GM21367 (cell line): ENCODE results near the gene SECISBP2.
A peak's percentile ranks its signal among the peaks of the same experiment; 100 is the strongest.
"Not testable (repeated sequence)": the region's sequence is repeated elsewhere in the genome, so short reads cannot be mapped to it uniquely, and the experiment has no call there.

ENCODE experiments used
- ATAC-seq: cut with Tn5 transposase; IDR thresholded peaks from one replicate; pipeline ENCODE4 v1.9.1; 2021; ENCODE audit not compliant: unreplicated experiment

Gene SECISBP2

DNA sequence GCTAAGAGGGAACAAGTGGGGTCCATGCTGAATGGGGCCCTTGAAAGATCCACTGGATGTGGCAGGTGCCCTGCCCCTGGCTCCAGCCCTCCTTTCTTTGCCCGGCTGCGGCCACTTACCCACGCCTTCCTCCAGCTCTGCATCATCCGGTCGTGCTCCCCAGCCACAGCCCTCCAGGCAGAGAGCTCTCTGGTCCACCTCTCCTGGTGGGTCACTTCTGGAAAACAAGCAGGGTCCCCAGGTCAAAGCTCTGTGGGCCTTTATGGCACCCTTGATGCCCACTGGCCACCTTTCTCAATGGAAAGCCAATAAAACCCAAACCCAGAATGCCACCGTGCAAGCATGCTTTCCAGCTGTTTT is 45.0 kb downstream of the SECISBP2 start:
- ATAC-seq: no peak

DNA sequence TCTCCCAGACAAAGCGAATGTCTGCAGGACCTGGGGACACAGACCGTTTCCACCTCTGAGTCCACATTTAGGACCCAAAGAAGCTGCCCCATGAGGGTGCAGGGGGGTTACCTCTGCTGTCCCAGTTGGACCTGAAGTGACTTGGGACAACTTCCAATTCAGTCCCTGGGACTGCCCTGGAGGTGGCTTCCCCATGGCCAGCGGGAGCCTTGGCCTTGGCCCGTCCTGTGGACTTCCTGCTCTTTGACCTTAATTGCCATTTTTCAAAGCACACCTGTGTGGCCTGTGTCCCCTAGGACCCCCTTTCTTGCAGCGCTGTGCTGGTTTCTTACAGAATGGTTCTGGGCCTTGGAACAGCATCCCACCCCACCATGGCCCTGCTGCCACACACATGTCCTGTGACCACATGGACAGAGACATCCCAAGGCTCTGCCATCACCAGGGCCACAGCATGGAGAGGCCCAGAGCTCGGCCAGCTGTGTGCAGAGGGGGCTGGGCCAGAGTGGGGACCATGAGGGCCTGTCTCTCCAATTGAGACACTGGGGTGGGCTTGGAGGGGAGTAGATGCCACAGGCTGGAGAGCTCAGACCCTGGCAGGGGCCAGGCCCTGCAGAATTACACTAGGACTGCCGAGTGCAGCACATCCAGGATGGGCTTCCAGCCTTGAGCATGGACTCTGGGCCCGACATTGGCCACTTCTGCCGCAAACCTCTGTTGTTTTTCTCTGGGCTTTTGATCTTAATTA is 45.8 kb downstream of the SECISBP2 start:
- ATAC-seq: no peak

DNA sequence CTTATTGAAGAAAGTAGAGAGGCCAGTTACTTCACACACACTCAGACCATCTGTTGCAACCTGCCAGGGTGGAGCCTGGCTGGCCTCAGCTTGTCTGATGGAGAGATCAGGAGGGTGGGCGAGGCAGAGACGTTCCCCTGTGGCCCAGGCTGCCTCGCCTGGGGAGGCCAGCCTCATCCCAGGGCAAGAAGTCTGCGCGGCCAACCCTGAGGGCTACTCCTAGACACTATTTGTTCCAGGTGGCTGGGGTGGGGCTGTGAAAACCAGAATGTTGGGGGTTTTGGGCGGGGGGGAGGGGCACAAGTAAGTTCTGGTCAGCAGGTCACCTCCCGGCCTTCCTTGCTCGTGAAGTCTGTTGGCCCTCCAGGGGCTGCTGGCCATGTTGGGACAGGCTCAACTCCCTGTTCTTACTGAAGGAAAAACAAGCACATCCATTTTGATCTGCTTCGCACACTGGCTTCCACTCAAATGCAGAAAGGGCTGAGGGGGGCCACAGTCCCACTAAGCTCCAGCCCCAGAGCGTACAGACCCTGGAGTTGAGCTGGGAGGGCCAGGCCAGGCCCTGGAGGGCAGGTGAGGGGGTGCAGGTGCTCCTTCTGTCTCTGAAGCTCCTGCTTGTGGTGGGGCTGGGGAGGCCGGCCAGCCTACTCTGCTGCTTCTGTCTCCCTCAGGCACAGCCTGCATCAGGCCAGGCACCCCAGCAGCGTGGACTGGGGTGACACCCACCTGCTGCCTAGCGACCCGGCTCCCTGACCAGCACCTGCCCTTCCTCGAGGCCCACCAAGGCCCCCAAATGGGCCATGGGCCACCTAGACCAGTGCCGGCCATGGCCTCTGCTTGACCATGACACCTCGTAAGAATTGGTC is 46.6 kb downstream of the SECISBP2 start:
- no peak for ATAC-seq

DNA sequence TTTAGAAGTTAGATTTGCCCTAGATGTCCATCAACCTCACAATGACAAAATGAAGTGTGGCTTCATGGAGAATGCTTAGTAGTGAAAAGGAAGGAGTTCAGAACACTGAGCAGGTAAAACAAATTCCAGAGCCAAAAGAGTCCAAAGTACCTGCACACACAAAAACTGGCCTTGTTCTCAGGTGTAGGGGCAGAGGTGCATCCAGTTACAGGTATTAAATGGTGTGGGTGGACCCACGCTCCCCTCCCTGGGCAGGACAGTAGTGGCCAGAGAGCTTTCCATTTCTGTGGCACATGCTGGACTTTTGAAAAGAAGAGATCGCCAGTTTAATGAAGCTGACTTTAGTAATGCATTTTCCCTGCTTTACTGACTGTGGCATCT is 47.2 kb downstream of the SECISBP2 start:
- ATAC-seq: no peak

DNA sequence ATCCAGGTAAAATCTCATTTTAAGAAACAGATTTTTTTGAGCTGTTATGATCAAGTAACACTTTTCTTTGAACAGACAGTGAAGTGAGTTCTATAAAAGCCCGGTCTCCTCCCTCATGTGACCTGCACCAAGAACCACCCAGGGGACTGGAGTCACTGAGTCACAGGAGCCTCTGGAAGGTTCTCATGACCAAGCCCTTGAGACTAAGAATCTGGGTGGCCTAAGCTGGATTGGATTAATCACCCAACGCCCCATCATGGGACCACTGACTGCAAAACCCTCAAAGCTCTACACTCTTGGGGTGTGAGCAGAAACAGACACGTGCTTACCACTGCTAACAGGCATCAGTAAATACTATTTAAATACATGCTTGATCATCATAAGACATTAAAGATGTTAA is 48.4 kb downstream of the SECISBP2 start:
- ATAC-seq: no peak

DNA sequence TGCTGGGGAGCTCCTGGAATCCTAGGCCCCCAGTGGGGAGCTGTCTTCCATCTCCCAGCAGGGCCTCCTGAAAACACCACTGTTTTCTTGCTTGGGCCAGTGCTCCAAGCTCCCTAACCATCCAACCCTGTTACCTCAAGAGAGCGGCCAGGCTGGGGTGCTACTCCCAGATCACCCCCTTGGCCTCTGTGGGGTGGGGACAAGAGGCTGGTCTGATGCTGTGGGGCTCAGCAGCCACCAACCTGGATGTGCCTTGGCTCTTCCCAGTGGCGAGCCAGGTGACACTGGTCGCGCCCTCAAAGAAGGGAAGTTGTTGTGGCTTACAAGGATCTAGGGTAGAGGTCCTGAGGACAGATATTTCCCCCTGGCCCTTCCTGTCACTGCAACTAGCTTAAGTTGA is 49.0 kb downstream of the SECISBP2 start:
- no peak for ATAC-seq

DNA sequence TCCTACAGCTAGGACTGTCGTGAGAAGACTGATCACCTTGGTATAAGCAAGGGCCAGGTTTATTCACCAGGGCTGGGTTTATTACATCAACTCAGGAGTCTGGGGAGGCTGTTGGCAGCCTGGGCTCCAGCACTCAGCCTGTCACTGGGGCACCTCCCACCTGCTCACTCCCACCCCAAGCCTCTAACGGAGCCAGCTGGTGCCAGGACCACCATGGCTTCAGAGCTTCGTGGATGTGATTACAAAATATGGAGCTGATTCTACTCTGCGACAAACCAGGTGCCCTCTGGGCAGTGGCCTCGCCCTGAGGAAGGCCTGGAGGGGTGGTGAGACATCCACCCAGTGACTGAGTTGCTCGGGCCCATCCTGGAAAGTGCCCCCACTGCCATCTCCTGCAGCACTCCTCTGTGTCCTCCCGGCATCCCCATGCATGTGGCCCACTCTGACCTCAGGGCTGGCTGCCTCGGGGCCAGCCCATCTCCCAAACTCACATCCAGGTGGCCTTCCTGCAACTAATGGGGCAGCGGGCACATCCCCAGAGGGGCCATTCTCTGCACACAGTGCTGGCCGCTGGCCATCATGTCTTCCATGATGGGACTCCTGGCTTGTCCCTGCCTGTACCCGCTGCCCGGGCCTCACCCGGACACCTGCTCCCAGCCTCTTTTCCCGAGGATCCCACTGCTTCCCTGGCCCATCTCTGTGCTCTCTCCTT is 49.6 kb downstream of the SECISBP2 start:
- no peak for ATAC-seq

DNA sequence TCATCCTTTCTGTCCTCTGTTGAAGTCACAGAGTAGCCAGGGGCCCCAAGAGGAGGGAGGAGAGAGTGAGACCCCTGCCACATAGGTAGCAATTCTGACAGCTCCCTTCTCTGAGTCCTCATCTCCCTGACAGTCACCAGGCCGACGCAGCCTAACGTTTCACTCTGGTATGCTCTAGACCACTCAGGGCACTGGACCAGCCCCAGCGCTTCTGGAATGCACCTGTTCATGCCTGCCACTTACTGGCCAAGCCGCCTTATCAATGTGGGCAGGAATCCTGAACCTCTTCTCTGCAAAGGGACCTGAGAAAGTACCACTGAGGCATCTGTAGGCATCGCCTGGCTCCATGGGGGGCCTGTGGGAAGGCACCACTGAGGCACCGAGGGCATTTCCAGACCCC is 50.2 kb downstream of the SECISBP2 start:
- no peak for ATAC-seq

DNA sequence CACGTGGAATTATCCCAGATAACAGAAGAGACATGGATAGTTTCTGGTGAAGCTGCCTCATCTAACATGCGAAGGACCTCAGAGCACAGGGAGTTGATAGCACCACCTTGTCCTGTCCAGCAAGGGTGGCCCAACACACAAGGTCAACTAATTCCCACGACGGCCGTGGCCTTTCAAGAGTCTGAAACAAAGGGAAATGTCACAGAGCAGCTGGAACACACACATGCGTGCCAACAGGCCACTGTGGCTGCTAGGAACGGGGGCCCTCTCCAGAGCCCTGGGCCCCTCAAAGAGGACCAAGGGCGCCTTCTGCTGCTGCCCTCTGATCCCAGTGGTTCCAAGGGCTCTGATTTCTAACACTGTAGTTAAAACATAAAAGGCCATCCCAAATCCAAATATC is 50.7 kb downstream of the SECISBP2 start:
- ATAC-seq: no peak

DNA sequence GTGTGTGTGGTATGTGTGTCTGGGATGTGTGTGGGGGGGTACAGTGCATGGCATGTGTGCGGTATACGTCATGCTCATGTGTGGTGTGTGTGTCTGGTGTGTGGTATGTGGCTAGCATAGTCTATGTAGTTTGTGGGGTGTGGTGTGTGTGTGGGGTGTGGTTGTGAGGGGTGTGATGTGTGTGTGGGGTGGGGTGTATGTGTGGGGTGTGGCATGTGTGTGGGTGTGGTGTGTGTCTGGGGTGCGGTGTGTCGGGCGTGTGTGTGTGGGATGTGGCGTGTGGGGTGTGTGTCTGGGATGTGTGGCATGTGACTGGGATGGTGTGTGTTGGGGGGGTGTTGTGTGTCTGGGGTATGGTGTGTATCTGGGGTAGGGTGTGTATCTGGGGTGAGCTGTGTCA is 52.3 kb downstream of the SECISBP2 start:
- ATAC-seq: no peak

DNA sequence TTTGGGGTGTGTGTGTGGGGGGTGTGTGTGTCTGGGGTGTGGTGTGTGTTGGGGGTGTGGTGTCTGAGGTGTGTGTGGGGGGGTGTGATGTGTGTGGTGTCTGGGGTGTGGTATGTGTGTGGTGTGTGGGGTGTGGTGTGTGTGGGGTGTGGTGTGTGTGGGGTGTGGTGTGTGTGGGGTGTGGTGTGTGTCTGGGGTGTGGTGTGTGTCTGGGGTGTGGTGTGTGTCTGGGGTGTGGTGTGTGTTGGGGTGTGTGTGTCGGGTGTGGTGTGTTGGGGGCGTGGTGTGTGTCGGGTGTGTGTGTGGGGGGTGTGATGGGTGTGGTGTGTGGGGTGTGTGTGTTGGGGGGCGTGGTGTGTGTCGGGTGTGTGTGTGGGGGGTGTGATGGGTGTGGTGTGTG is 53.5 kb downstream of the SECISBP2 start:
- ATAC-seq: not testable (repeated sequence)

DNA sequence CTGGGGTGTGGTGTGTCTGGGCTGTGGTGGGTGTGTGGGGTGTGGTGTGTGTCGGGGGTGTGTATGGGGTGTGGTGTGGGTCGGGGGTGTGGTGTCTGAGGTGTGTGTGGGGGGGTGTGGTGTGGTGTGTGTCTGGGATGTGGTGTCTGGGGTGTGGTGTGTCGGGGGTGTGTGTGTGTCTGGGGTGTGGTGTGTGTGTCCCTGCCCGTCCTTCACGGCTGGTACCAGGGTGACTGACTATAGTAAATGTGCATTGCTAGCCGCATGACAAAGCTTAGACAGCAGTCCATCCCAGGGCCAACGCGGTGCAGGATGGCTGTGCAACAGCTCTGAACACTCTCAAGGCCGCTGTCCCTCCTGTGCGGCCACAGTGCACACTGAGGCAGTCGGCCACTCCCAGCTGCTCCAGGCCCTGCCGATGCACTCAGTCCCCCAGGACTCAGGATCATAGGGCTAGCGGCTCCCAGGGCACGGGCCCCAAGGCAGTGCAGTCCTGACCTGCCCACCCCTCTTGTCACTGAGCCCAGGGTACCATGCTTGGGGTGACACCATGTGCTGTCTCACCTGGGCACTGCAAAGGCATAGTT is 54.0 kb downstream of the SECISBP2 start:
- ATAC-seq: no peak

DNA sequence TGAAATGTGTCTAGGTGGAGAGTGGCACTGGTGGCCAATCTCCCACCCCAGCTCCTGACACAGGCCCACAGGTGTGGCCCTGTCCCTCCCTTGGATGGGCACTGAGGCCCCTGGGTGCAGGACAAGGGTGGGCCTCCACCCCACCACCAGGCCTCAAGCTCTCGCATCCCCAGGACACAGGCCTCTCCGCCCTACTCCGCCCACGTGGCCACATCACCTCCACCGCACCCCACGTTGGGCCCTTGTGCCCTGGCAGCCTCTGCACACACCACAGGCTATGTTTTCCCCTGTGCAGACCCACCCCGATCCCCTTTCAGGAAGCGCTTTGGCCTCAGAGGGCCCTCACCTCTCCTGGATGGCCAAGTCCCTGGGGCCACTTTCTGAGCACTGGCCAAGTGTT is 54.7 kb downstream of the SECISBP2 start:
- ATAC-seq: no peak

DNA sequence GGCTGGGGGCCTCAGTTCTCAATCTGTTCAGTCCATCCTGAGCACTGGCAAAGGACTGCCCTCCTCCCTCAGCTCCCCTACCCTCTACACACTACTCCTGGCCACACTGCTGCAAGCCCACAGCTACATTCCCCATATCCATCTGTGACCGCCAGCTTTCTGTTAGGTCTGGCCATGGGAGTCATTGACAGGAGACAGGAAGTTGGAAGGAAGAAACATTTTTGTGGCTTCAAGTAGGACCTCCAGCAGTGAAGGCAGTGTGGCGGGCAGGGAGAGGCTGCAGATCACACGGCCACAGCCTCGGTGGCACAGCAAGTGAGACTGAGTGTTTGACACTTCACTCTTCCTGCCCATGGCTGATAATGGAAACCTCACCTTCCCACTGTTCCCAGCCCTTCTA is 55.9 kb downstream of the SECISBP2 start:
- ATAC-seq: no peak

DNA sequence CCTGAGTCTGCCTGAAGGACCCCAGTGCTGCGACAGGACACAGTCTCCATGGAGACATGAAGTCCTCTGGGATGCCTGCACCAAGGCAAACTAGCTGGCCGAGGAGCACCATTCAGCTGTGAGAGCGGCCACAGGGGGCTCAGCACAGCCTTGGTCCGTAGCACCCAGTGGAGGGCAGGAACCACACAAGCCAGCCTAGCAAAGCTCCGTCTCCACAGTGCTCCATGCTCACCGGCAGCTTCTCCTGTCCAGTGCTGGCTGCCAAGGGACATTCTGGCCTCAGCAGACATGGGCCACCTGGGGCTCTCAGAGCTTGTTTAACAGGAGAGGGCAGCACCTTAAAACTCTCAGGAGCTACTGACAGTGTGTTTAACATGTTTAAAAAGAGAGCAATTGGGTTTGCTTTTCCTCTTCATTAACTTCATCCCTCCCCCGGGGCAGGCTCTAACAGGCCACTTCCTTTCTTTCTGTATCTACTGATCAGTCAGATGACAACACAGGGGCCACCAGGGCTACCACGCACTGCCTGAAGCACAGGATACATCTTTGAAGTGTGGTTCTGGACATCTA is 57.0 kb downstream of the SECISBP2 start:
- ATAC-seq: peak; percentile 67

DNA sequence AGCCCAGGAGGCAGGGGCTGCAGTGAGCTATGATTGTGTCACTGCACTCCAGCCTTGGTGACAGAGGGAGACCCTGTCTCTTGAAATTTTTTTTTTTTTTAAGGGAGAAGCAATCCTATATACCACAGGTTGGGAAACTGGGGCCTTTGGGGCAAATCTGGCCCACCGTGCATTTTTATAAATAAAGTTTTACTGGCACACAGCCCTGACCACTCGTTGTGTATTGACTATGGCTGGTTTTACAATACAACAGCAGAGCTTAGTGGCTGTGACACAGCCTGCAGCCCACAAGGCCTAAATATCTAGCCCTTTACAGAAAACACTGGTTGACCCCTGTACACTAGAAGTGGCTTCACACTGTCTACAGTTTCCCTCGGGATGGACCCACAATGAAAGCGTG is 58.0 kb downstream of the SECISBP2 start:
- no peak for ATAC-seq

DNA sequence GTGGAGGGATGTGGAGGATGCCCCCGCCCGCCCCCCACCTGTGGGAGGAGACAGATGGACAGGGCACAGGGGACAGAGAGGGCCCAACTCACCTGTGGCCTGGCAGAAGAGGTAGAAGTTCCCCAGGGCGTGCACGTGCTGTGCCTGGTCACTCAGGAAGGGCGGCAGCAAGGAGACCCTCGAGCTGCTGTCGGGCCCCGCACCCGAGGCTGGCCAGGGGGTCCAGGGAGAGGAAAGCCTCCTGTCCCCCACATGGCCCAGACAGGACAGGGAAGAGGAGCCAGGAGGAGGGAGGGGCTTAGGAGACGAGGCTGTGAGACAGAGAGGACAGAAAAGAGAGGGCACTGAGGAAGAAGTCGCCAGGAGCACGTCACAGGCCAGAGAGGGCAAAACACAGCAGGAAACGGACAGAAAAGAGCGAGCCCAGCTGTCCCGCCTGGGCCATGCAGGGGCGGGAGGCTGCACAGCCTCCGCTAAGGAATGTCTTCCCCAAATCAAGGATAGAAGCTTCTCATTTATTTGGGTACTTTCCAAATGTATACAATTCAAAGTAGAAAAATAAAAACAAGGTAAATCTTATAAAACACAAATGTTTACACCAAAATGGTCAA is 58.5 kb downstream of the SECISBP2 start:
- no peak for ATAC-seq

DNA sequence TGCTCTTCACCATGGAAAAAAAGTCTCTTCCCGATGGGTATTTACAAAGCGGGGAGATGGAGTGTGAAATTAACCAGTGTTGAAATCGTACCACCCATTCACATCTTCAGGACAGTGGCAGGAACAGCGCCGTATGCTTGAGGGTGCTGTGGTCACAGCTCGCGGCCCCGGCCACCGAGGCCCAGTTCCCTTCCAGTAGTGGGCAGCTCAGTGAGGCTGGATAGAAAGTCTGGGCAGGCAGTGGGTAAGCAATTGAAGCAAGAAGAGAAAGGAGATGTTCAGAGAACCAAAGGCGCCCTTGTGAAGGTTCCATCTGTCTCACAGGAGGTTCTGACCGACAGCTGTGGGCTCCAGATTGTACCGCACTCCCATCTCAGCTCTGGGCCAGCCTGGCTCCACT is 59.1 kb downstream of the SECISBP2 start:
- ATAC-seq: no peak

DNA sequence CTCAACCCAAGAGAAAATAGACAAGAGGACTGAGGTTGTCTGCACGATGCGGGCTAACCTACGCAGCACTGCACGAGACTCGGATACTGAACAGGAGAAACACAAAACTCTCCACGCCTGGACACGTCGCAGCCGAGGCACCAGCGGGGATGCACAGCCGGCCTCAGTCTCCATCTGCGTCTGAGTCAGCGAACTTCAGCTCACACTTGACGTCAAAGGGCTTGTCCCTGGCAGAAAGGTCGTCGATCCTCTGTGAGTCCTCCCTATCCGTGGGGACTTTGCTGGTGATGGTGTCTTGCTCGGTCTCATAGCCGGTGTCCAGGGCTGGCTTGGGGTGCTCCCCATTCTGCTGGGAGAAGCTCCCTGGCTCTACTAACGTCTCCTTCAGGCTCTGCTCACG is 60.2 kb downstream of the SECISBP2 start:
- ATAC-seq: no peak

DNA sequence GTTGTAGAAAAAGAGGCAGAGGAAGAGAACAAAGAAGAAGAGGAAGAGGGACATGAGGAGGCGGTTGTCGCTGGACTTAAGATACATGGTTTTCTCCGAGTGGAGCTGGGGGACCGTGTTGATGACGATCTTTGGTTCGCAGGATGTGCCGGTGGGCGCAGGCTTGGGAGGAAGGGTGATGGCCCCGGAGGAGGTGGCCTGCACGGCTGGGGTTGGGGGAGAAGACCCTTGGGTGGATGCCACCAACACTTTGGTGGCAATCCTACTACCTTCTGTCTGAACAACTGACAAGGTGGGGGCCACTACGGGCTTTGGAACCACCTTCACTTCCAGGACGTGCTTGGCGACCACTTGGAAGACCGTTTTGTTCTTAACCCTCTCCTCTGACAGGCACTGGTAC is 60.7 kb downstream of the SECISBP2 start:
- ATAC-seq: no peak
